Upper lobe of left lung (tissue), 6 donors: Measurements from ENCODE around the gene MTURN. TPM values are rescaled to one million over a fixed set of nuclear protein-coding genes. Genes with fewer than 3 reads are reported as not detected.

Source experiments
- ATAC-seq, 2 donors: fragments of 200-7000 bp; cut with Tn5 transposase; one replicate each; pipeline ENCODE4 v1.9.1; 2022; ENCODE audit warnings: mild to moderate bottlenecking in 2 of 2, moderate library complexity in 2 of 2; ENCODE audit not compliant: low FRiP score in 2 of 2
- DNase-seq, 2 donors: peaks; one replicate each; pipeline ENCODE4 v3.0.0-alpha.2; 2019 to 2020
- H3K27ac ChIP-seq, 4 donors: fragments of 200-600 bp; sonication (generic); one replicate each; pipeline ENCODE4 v1.5.1; 2016 to 2019
- H3K27me3 ChIP-seq, 4 donors: fragments of 200-600 bp; sonication (generic); one replicate each; pipeline ENCODE4 v1.5.1; 2017 to 2019
- H3K36me3 ChIP-seq, 4 donors: fragments of 200-600 bp; sonication (generic); one replicate each; pipeline ENCODE4 v1.5.1; 2016 to 2019
- H3K4me1 ChIP-seq, 4 donors: fragments of 200-600 bp; sonication (generic); one replicate each; pipeline ENCODE4 v1.5.1; 2018 to 2019
- H3K4me3 ChIP-seq, 4 donors: fragments of 200-600 bp; sonication (generic); one replicate each; pipeline ENCODE4 v1.5.1; 2017 to 2019; ENCODE audit warnings: mild to moderate bottlenecking in 2 of 4, moderate library complexity in 1 of 4
- H3K9me3 ChIP-seq, 4 donors: fragments of 200-600 bp; sonication (generic); one replicate each; pipeline ENCODE4 v1.5.1; 2018 to 2019
- CTCF ChIP-seq, 6 experiments: fragments of 450-650 bp in 4 of 6; fragments of 200-600 bp in 2 of 6; sonication (generic) in 2 of 6; IDR thresholded peaks; one replicate each; pipeline ENCODE4 v1.5.1; 2016 to 2019; ENCODE audit warnings: antibody characterized with exemption in 6 of 6
- EP300 ChIP-seq, 4 donors: sonication (generic); formaldehyde crosslinking; IDR thresholded peaks; one replicate each; pipeline ENCODE4 v1.5.1; 2017; ENCODE audit warnings: antibody characterized with exemption in 4 of 4, control low read depth in 2 of 4
- POLR2A ChIP-seq, 4 donors: fragments of 450-650 bp; IDR thresholded peaks; one replicate each; pipeline ENCODE4 v1.5.1; 2016 to 2017; ENCODE audit warnings: antibody characterized with exemption in 4 of 4, mild to moderate bottlenecking in 2 of 4
- POLR2AphosphoS5 ChIP-seq, 2 donors: sonication (generic); formaldehyde crosslinking; IDR thresholded peaks; one replicate each; pipeline ENCODE4 v1.5.1; 2017; ENCODE audit warnings: antibody characterized with exemption in 2 of 2
- WGBS, 2 donors: methylation state at CpG; one replicate each; pipeline ENCODE4 v1.1.5; 2017 to 2018; 5-methylcytosine and 5-hydroxymethylcytosine counted together
- total RNA-seq, 6 donors: library from RNA; depleted of rRNA in 4 of 6; stranded (reverse); fragments of >200 nt in 4 of 6; gene quantifications; one replicate each; pipeline versions ENCODE4 v1.1.0 to v1.2.1, GENCODE V29; 2016 to 2021
- donor health status: DM: no; HTN: no; CAD: no; lungs with moderate emphysema.
- donor health status: DM: no; HTN: yes; CAD: no; lungs with severe emphysema.

Gene MTURN
- total RNA-seq, 6 donors from 2014 or later: 27.2 to 112 (median 39.6) TPM

GRCh38 chr7:30104157-30104556, 30.6 kb upstream of the MTURN start:
- Histone ChIP-seq H3K36me3 (no peaks in the 10 kb centered on the region), H3K9me3 (no peaks in the 10 kb centered on the region), H3K4me3 (no peak overlapping the region), H3K27me3 (no peaks in the 10 kb centered on the region), H3K27ac (no peak overlapping the region), H3K4me1 (no peaks in the 10 kb centered on the region)
- DNase-seq (no peak), ATAC-seq (no peak)
- no peak for TF ChIP-seq POLR2AphosphoS5 (IDR thresholded peaks at IDR 0.05)
- no peak for TF ChIP-seq POLR2A (IDR thresholded peaks at IDR 0.05)
- no peak for TF ChIP-seq EP300 (IDR thresholded peaks at IDR 0.05)
- TF ChIP-seq CTCF (IDR thresholded peaks at IDR 0.05): no peak
- 79 to 85% methylated on average over 1 of the region's 1 CpG for WGBS, 2 donors

- DNase-seq (no peak), ATAC-seq (no peak)
- Histone ChIP-seq H3K27me3 (no peaks in the 10 kb centered on the region), H3K4me3 (no peak overlapping the region), H3K4me1 (no peaks in the 10 kb centered on the region), H3K27ac (no peak overlapping the region), H3K9me3 (peaks cover 0 to 13% (median 9%) of the 10 kb centered on the region in 4 donors), H3K36me3 (no peaks in the 10 kb centered on the region)
- 84 to 92% methylated on average over 5 of the region's 5 CpGs for WGBS, 2 donors
- no peak for TF ChIP-seq CTCF (IDR thresholded peaks at IDR 0.05)
- TF ChIP-seq POLR2A (IDR thresholded peaks at IDR 0.05): no peak
- TF ChIP-seq EP300 (IDR thresholded peaks at IDR 0.05): no peak
- no peak for TF ChIP-seq POLR2AphosphoS5 (IDR thresholded peaks at IDR 0.05)
Measured at GRCh38 chr7:30112103-30112713, 22.6 kb upstream of the MTURN start.

- no peak for ATAC-seq
- Histone ChIP-seq H3K4me1 (no peaks in the 10 kb centered on the region), H3K27me3 (no peaks in the 10 kb centered on the region), H3K36me3 (no peaks in the 10 kb centered on the region), H3K4me3 (no peak overlapping the region), H3K9me3 (peaks cover 0 to 13% (median 9%) of the 10 kb centered on the region in 4 donors), H3K27ac (no peak overlapping the region)
- TF ChIP-seq CTCF (IDR thresholded peaks at IDR 0.05) (no peak), EP300 (IDR thresholded peaks at IDR 0.05) (no peak)
- DNase-seq: no peak
Measured at GRCh38 chr7:30113144-30113543, 21.6 kb upstream of the MTURN start.

DNA sequence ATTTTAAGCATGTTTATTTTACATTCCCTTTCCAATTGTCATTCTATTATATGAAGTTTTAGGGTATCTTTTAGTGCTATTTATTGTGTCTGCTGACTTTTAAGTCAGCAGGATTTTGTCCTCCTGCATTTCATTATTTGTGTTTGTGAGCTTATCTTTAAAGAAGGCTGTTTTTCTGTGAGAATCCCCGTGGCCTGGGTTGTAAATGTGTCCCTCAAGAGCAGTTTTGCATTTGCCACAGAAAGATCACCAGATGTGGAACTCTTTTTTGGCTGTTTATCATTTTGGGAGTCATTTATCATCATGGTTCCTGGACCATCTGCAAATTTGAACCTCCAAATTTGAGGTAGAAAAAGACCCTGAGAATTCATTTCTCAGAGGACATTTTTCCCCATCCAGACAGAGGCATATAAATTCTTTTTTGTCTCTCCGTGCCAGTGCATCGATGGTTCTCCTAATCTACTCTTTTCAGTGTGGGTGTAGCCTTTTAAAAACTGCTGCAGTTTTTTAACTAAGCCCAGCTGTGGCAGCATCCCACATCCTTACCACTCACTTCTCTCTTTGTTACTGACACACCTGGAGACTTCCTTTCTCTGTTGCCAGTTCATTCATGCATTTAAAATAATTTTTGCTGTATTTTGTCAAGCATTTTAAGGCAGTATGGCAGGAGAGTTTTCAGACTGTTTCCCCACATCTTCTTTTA, 20.1 kb upstream of the MTURN start:
- WGBS, 2 donors: 76 to 91% methylated on average over 3 of the region's 3 CpGs
- Histone ChIP-seq H3K4me3 (no peak overlapping the region), H3K36me3 (no peaks in the 10 kb centered on the region), H3K27me3 (no peaks in the 10 kb centered on the region), H3K9me3 (peaks cover 0 to 13% (median 9%) of the 10 kb centered on the region in 4 donors), H3K4me1 (no peaks in the 10 kb centered on the region), H3K27ac (no peak overlapping the region)
- DNase-seq: no peak
- no peak for ATAC-seq
- TF ChIP-seq POLR2AphosphoS5 (IDR thresholded peaks at IDR 0.05) (no peak), POLR2A (IDR thresholded peaks at IDR 0.05) (no peak), CTCF (IDR thresholded peaks at IDR 0.05) (no peak), EP300 (IDR thresholded peaks at IDR 0.05) (no peak)
